OCI-LY1 (cell line): ENCODE data around the gene PXDN.

ENCODE experiments used
- CTCF ChIP-seq: fragments of 200-600 bp; sonication (generic), shearing (Covaris generic); IDR thresholded peaks from 2 replicates; pipeline ENCODE4 v1.5.1; 2017; ENCODE audit warnings: mild to moderate bottlenecking, antibody characterized with exemption, low read length, moderate library complexity, mixed read lengths
- EZH2 ChIP-seq: fragments of 200-600 bp; sonication (generic), shearing (Covaris generic); IDR thresholded peaks from 2 replicates; pipeline ENCODE4 v1.8.0; 2017; ENCODE audit warnings: borderline replicate concordance, mixed run types, mild to moderate bottlenecking, antibody characterized with exemption, low read length, moderate library complexity, mixed read lengths

- no peak for TF ChIP-seq CTCF
- no peak for TF ChIP-seq EZH2
Measured at GRCh38 chr2:1591461-1591770, 152.9 kb downstream of the PXDN start.
